HUES48 (cell line): ENCODE measurements around the gene SBK2.
"Not testable (repeated sequence)": the region's sequence is repeated elsewhere in the genome, so short reads cannot be mapped to it uniquely, and the experiment has no call there.

ENCODE experiments used
- H3K27ac ChIP-seq: one replicate; pipeline ENCODE4 v1.7.0; 2013; ENCODE audit warnings: low read depth, low read length, inconsistent platforms
- H3K27me3 ChIP-seq: 2 replicates; pipeline ENCODE4 v1.6.1; 2013; ENCODE audit warnings: mild to moderate bottlenecking, low read length; ENCODE audit not compliant: control insufficient read depth, insufficient read depth
- H3K36me3 ChIP-seq: 2 replicates; pipeline ENCODE4 v1.6.1; 2013; ENCODE audit warnings: low read length; ENCODE audit not compliant: control insufficient read depth, insufficient read depth
- H3K4me1 ChIP-seq: 2 replicates; pipeline ENCODE4 v1.6.1; 2013; ENCODE audit warnings: mild to moderate bottlenecking, low read length; ENCODE audit not compliant: control insufficient read depth, insufficient read depth
- H3K4me3 ChIP-seq: 2 replicates; pipeline ENCODE4 v1.5.1; 2013; ENCODE audit warnings: mild to moderate bottlenecking, low read depth, low read length
- H3K9ac ChIP-seq: 2 replicates; pipeline ENCODE4 v1.6.1; 2013; ENCODE audit warnings: mild to moderate bottlenecking, low read depth, low read length, moderate library complexity
- H3K9me3 ChIP-seq: 2 replicates; pipeline ENCODE4 v1.6.1; 2013; ENCODE audit warnings: low read length; ENCODE audit not compliant: control insufficient read depth, insufficient read depth

SBK2 gene

GRCh38 chr19:55536951-55537740 is at the start of gene SBK2:
SBK2 (minus strand) TSS chr19:55537133; CDS start chr19:55536294, 839 bp downstream.
- no peaks in the 10 kb centered on the region for H3K9me3 ChIP-seq
- H3K4me3 ChIP-seq, result peak within 1 kb of the TSS; percentile 39; the same call in 1 of the 2 replicates

GRCh38 chr19:55585658-55586339 is 48.9 kb upstream of the SBK2 start:
- Histone ChIP-seq H3K27me3 (peaks cover 4% of the 10 kb centered on the region), H3K9ac (0 out of 2 replicates have a peak overlapping the region, but pooled peaks have one; percentile 7), H3K36me3 (no peaks in the 10 kb centered on the region), H3K27ac (no peak overlapping the region), H3K4me3 (peak overlapping the region; percentile 61), H3K9me3 (no peaks in the 10 kb centered on the region), H3K4me1 (peaks cover 14% of the 10 kb centered on the region)

More at GRCh38 chr19:55536951-55537740, at the start of gene SBK2:
- H3K36me3 ChIP-seq, result no peaks in the 10 kb centered on the region
- H3K4me1 ChIP-seq, result peaks cover 4% of the 10 kb centered on the region
- no peak within 1 kb of the TSS for H3K9ac ChIP-seq
- H3K27me3 ChIP-seq, result no peaks in the 10 kb centered on the region
- peak within 1 kb of the TSS; percentile 76 for H3K27ac ChIP-seq

- Histone ChIP-seq H3K9ac (no peak overlapping the region), H3K36me3 (no peaks in the 10 kb centered on the region), H3K27ac (no peak overlapping the region)
These were observed 47.9 kb upstream of the SBK2 start for GRCh38 chr19:55584871-55585270.

GRCh38 chr19:55583897-55584296 is 47.0 kb upstream of the SBK2 start:
- not testable (repeated sequence) for H3K36me3 ChIP-seq, H3K4me1 ChIP-seq, H3K9ac ChIP-seq, H3K27ac ChIP-seq, H3K9me3 ChIP-seq, H3K27me3 ChIP-seq, H3K4me3 ChIP-seq

More at GRCh38 chr19:55584871-55585270, 47.9 kb upstream of the SBK2 start:
- Histone ChIP-seq H3K4me3 (no peak overlapping the region), H3K9me3 (no peaks in the 10 kb centered on the region), H3K27me3 (peaks cover 4% of the 10 kb centered on the region), H3K4me1 (peaks cover 8% of the 10 kb centered on the region)

- H3K27me3 ChIP-seq, H3K9me3 ChIP-seq, H3K27ac ChIP-seq, H3K4me1 ChIP-seq, H3K36me3 ChIP-seq, H3K4me3 ChIP-seq, H3K9ac ChIP-seq: not testable (repeated sequence)
These were observed 45.4 kb upstream of the SBK2 start for GRCh38 chr19:55582284-55582683.

- Histone ChIP-seq H3K4me3 (no peak overlapping the region), H3K9me3 (no peaks in the 10 kb centered on the region), H3K9ac (no peak overlapping the region), H3K4me1 (peaks cover 3% of the 10 kb centered on the region), H3K27ac (no peak overlapping the region), H3K36me3 (peaks cover 14% of the 10 kb centered on the region), H3K27me3 (peaks cover 3% of the 10 kb centered on the region)
These were observed 44.9 kb upstream of the SBK2 start for GRCh38 chr19:55581823-55582223.

GRCh38 chr19:55581145-55581822 is 44.4 kb upstream of the SBK2 start:
- Histone ChIP-seq H3K27me3 (no peaks in the 10 kb centered on the region), H3K4me1 (no peaks in the 10 kb centered on the region; the same call in 1 of the 2 replicates), H3K9ac (no peak overlapping the region), H3K36me3 (peaks cover 17% of the 10 kb centered on the region), H3K27ac (no peak overlapping the region), H3K4me3 (peak overlapping the region; percentile 82), H3K9me3 (no peaks in the 10 kb centered on the region)

GRCh38 chr19:55580628-55581144 is 43.8 kb upstream of the SBK2 start, which contains the start of gene ZNF579:
ZNF579 (minus strand) TSS chr19:55580848; CDS start chr19:55579639, 1,209 bp downstream.
- Histone ChIP-seq H3K36me3 (peaks cover 17% of the 10 kb centered on the region), H3K27ac (peak within 1 kb of the TSS; percentile 88), H3K9me3 (no peaks in the 10 kb centered on the region), H3K9ac (peak within 1 kb of the TSS; percentile 72), H3K4me1 (no peaks in the 10 kb centered on the region; the same call in 1 of the 2 replicates), H3K4me3 (peak within 1 kb of the TSS; percentile 82), H3K27me3 (no peaks in the 10 kb centered on the region)

GRCh38 chr19:55579766-55580621 is 43.1 kb upstream of the SBK2 start:
- H3K27me3 ChIP-seq, result no peaks in the 10 kb centered on the region
- H3K27ac ChIP-seq, result peak overlapping the region; percentile 88
- H3K9ac ChIP-seq, result peak overlapping the region; percentile 72
- peak overlapping the region; percentile 82 for H3K4me3 ChIP-seq
- H3K36me3 ChIP-seq, result peaks cover 17% of the 10 kb centered on the region
- no peaks in the 10 kb centered on the region for H3K9me3 ChIP-seq
- H3K4me1 ChIP-seq, result no peaks in the 10 kb centered on the region; the same call in 1 of the 2 replicates
